Suppressor macrophage (primary cell): ENCODE results near the gene DPY19L1.
A peak's percentile ranks its signal among the peaks of the same experiment; 100 is the strongest.
"Not testable (repeated sequence)": the region's sequence is repeated elsewhere in the genome, so short reads cannot be mapped to it uniquely, and the experiment has no call there.

Experiments
- DNase-seq, 4 experiments: peaks; one replicate each; pipeline ENCODE4 v3.0.0-alpha.2; 2020 to 2022
- total RNA-seq, 17 experiments: gene quantifications; one replicate each; lab custom pipeline; 2026; ENCODE audit warnings: mixed read lengths in 6 of 17, inconsistent platforms in 3 of 17; lab: John Stamatoyannopoulos, UW

Gene DPY19L1
- 29.2 to 95.1 (median 53.6) reads per million in 17 experiments for total RNA-seq

GRCh38 chr7:35037211-35037525 lies at the start of gene DPY19L1:
Gene DPY19L1 (minus strand): TSS chr7:35037485. CDS start chr7:35037394, 91 bp downstream.
- no peak for DNase-seq

- not testable (repeated sequence) for DNase-seq
Measured at GRCh38 chr7:35079517-35079916, 42.2 kb upstream of the DPY19L1 start.

- not testable (repeated sequence) for DNase-seq
Measured at GRCh38 chr7:35074008-35074407, 36.7 kb upstream of the DPY19L1 start.

- peak; percentile 14 to 65 (median 58) for DNase-seq
Measured at GRCh38 chr7:35072950-35073827, 35.9 kb upstream of the DPY19L1 start.

GRCh38 chr7:35069084-35069483 lies 31.8 kb upstream of the DPY19L1 start:
- DNase-seq = not testable (repeated sequence)

- DNase-seq = not testable (repeated sequence)
Measured at GRCh38 chr7:35065382-35065781, 28.1 kb upstream of the DPY19L1 start.

GRCh38 chr7:35058571-35058970 lies 21.3 kb upstream of the DPY19L1 start:
- not testable (repeated sequence) for DNase-seq

GRCh38 chr7:35057505-35058451 lies 20.5 kb upstream of the DPY19L1 start:
- DNase-seq = not testable (repeated sequence)

GRCh38 chr7:35055733-35056132 lies 18.4 kb upstream of the DPY19L1 start:
- DNase-seq = not testable (repeated sequence)

- not testable (repeated sequence) for DNase-seq
Measured at GRCh38 chr7:35053488-35054175, 16.3 kb upstream of the DPY19L1 start.

- DNase-seq = not testable (repeated sequence)
Measured at GRCh38 chr7:35048390-35048789, 11.1 kb upstream of the DPY19L1 start.

GRCh38 chr7:35047912-35048305 lies 10.6 kb upstream of the DPY19L1 start:
- not testable (repeated sequence) for DNase-seq

GRCh38 chr7:35047263-35047911 lies 10.1 kb upstream of the DPY19L1 start:
- DNase-seq = not testable (repeated sequence)

- not testable (repeated sequence) for DNase-seq
Measured at GRCh38 chr7:35043301-35043700, 6.0 kb upstream of the DPY19L1 start.

- DNase-seq = peak in 2 of 4 experiments; percentile 47 to 54
Measured at GRCh38 chr7:35040906-35041305, 3.6 kb upstream of the DPY19L1 start.

- DNase-seq = no peak
Measured at GRCh38 chr7:35039343-35039742, 2.1 kb upstream of the DPY19L1 start.

- DNase-seq = no peak
Measured at GRCh38 chr7:35038354-35038753, 1.1 kb upstream of the DPY19L1 start.

GRCh38 chr7:35037526-35038341 lies 449 bp upstream of the DPY19L1 start:
- peak; percentile 95 to 99 (median 98) for DNase-seq

GRCh38 chr7:35036361-35037171 lies 719 bp downstream of the DPY19L1 start:
- peak; percentile 50 to 76 (median 64) for DNase-seq

GRCh38 chr7:35035511-35035961 lies 1.7 kb downstream of the DPY19L1 start:
- no peak for DNase-seq
